Astrocyte (in vitro differentiated cells and primary cell): Measurements from ENCODE around the gene CDK5RAP2. TPM values are rescaled to one million over a fixed set of nuclear protein-coding genes. Genes with fewer than 3 reads are reported as not detected.
A peak's percentile ranks its signal among the peaks of the same experiment; 100 is the strongest.

Experiments
- DNase-seq: peaks from one replicate; pipeline ENCODE4 v3.0.0-alpha.2; 2010; ENCODE audit warnings: low read depth
- FAIRE-seq: peaks from 2 replicates; lab custom pipeline; 2011; peaks lifted over from hg19 to GRCh38; lab: Jason Lieb, UNC
- H2AFZ ChIP-seq: 2 replicates; pipeline ENCODE4 v1.6.0; 2012; ENCODE audit warnings: low read depth, low read length, inconsistent platforms
- H3K27ac ChIP-seq: 2 replicates; pipeline ENCODE4 v1.5.1; 2011; ENCODE audit warnings: low read depth, low read length, inconsistent platforms
- H3K27me3 ChIP-seq: 2 replicates; pipeline ENCODE4 v1.6.0; 2011; ENCODE audit warnings: low read length, inconsistent platforms; ENCODE audit not compliant: insufficient read depth
- H3K36me3 ChIP-seq: 2 replicates; pipeline ENCODE4 v1.5.1; 2011; ENCODE audit warnings: low read length, inconsistent platforms; ENCODE audit not compliant: insufficient read depth
- H3K4me1 ChIP-seq: 2 replicates; pipeline ENCODE4 v1.5.1; 2011; ENCODE audit warnings: low read length, inconsistent platforms; ENCODE audit not compliant: insufficient read depth
- H3K4me2 ChIP-seq: 2 replicates; pipeline ENCODE4 v1.6.0; 2012; ENCODE audit warnings: low read length, inconsistent platforms
- H3K4me3 ChIP-seq: 2 replicates; pipeline ENCODE4 v1.5.1; 2011; ENCODE audit warnings: low read depth, mild to moderate bottlenecking, low read length, inconsistent platforms; ENCODE audit not compliant: insufficient read depth
- H3K79me2 ChIP-seq: 2 replicates; pipeline ENCODE4 v1.6.0; 2012; ENCODE audit warnings: mild to moderate bottlenecking, low read length, inconsistent platforms; ENCODE audit not compliant: insufficient read depth
- H3K9ac ChIP-seq: 2 replicates; pipeline ENCODE4 v1.6.0; 2012; ENCODE audit warnings: mild to moderate bottlenecking, low read length, inconsistent platforms
- H3K9me3 ChIP-seq: 2 replicates; pipeline ENCODE4 v1.5.1; 2012; ENCODE audit warnings: low read depth, mild to moderate bottlenecking, low read length, inconsistent platforms; ENCODE audit not compliant: insufficient read depth
- H4K20me1 ChIP-seq: 2 replicates; pipeline ENCODE4 v1.6.0; 2012; ENCODE audit warnings: low read length, inconsistent platforms; ENCODE audit not compliant: insufficient read depth
- H3K27ac Mint-ChIP-seq: one replicate; pipeline ENCODE4 v1.8.0; 2021; ENCODE audit warnings: mild to moderate bottlenecking, mixed read lengths; ENCODE audit not compliant: unreplicated experiment
- H3K27me3 Mint-ChIP-seq: one replicate; pipeline ENCODE4 v1.8.0; 2021; ENCODE audit warnings: low read depth, mixed read lengths; ENCODE audit not compliant: unreplicated experiment
- H3K36me3 Mint-ChIP-seq: one replicate; pipeline ENCODE4 v1.8.0; 2021; ENCODE audit warnings: low read depth, mixed read lengths; ENCODE audit not compliant: unreplicated experiment
- H3K4me1 Mint-ChIP-seq: one replicate; pipeline ENCODE4 v1.8.0; 2021; ENCODE audit warnings: low read depth, mixed read lengths; ENCODE audit not compliant: unreplicated experiment
- H3K4me3 Mint-ChIP-seq: one replicate; pipeline ENCODE4 v1.8.0; 2021; ENCODE audit warnings: mild to moderate bottlenecking, moderate library complexity, mixed read lengths; ENCODE audit not compliant: unreplicated experiment
- H3K9me3 Mint-ChIP-seq: one replicate; pipeline ENCODE4 v1.8.0; 2021; ENCODE audit warnings: mild to moderate bottlenecking, mixed read lengths; ENCODE audit not compliant: unreplicated experiment
- CTCF ChIP-seq: IDR thresholded peaks from 2 replicates; pipeline ENCODE4 v1.5.1; 2011; ENCODE audit warnings: low read depth, mild to moderate bottlenecking, inconsistent platforms, low read length, moderate library complexity; ENCODE audit not compliant: insufficient read depth
- EZH2 ChIP-seq: IDR thresholded peaks from 2 replicates; pipeline ENCODE4 v1.6.1; 2012; ENCODE audit warnings: mild to moderate bottlenecking, low read length, inconsistent platforms; ENCODE audit not compliant: insufficient read depth
- total RNA-seq: library from RNA; stranded (reverse); gene quantifications from 2 replicates; pipeline ENCODE4 v1.2.1, GENCODE V29; 2021

CDK5RAP2 gene
- total RNA-seq, 1 donor from 2014 or later = 36.3 TPM

GRCh38 chr9:120377268-120378159 lies 202.5 kb downstream of the CDK5RAP2 start:
- Histone ChIP-seq H3K9me3 (no peaks in the 10 kb centered on the region), H4K20me1 (no peaks in the 10 kb centered on the region), H2AFZ (no peak overlapping the region), H3K27me3 (no peaks in the 10 kb centered on the region), H3K4me1 (no peaks in the 10 kb centered on the region), H3K9ac (no peak overlapping the region), H3K4me2 (no peak overlapping the region), H3K79me2 (no peaks in the 10 kb centered on the region), H3K36me3 (no peaks in the 10 kb centered on the region), H3K4me3 (no peak overlapping the region), H3K27ac (no peak overlapping the region)
- Mint-ChIP-seq H3K36me3 (peaks cover 6% of the 10 kb centered on the region), H3K4me3 (no peak overlapping the region), H3K9me3 (peaks cover 27% of the 10 kb centered on the region), H3K27ac (no peak overlapping the region), H3K27me3 (peaks cover 6% of the 10 kb centered on the region), H3K4me1 (no peaks in the 10 kb centered on the region)
- FAIRE-seq = no peak
- no peak for TF ChIP-seq CTCF
- TF ChIP-seq EZH2 = no peak
- DNase-seq = peak; percentile 24

- H3K4me2 ChIP-seq = no peak overlapping the region
- H3K9ac ChIP-seq = no peak overlapping the region
- no peak overlapping the region for H3K27ac ChIP-seq
- H3K36me3 ChIP-seq = no peaks in the 10 kb centered on the region
- FAIRE-seq (no peak), DNase-seq (no peak)
- TF ChIP-seq CTCF = no peak
- TF ChIP-seq EZH2 = no peak
- H3K9me3 ChIP-seq = no peaks in the 10 kb centered on the region
- no peaks in the 10 kb centered on the region for H3K79me2 ChIP-seq
- no peak overlapping the region for H3K4me3 ChIP-seq
- Mint-ChIP-seq H3K4me1 (no peaks in the 10 kb centered on the region), H3K9me3 (peaks cover 30% of the 10 kb centered on the region), H3K36me3 (peaks cover 9% of the 10 kb centered on the region), H3K27ac (no peak overlapping the region), H3K4me3 (no peak overlapping the region), H3K27me3 (peaks cover 11% of the 10 kb centered on the region)
- no peaks in the 10 kb centered on the region for H4K20me1 ChIP-seq
- H3K27me3 ChIP-seq = no peaks in the 10 kb centered on the region
- H3K4me1 ChIP-seq = no peaks in the 10 kb centered on the region
- H2AFZ ChIP-seq = no peak overlapping the region
Observed at GRCh38 chr9:120376101-120376500, 203.9 kb downstream of the CDK5RAP2 start.

GRCh38 chr9:120375316-120375715 lies 204.7 kb downstream of the CDK5RAP2 start:
- H3K79me2 ChIP-seq = no peaks in the 10 kb centered on the region
- H2AFZ ChIP-seq = no peak overlapping the region
- H3K4me1 Mint-ChIP-seq = no peaks in the 10 kb centered on the region
- no peaks in the 10 kb centered on the region for H4K20me1 ChIP-seq
- no peaks in the 10 kb centered on the region for H3K36me3 ChIP-seq
- H3K9me3 ChIP-seq = no peaks in the 10 kb centered on the region
- DNase-seq = no peak
- no peak overlapping the region for H3K4me3 ChIP-seq
- H3K27ac Mint-ChIP-seq = no peak overlapping the region
- FAIRE-seq = no peak
- no peak overlapping the region for H3K9ac ChIP-seq
- no peak overlapping the region for H3K4me2 ChIP-seq
- no peak overlapping the region for H3K27ac ChIP-seq
- no peaks in the 10 kb centered on the region for H3K27me3 ChIP-seq
- peaks cover 28% of the 10 kb centered on the region for H3K9me3 Mint-ChIP-seq
- H3K36me3 Mint-ChIP-seq = peaks cover 7% of the 10 kb centered on the region
- TF ChIP-seq EZH2 = no peak
- TF ChIP-seq CTCF = no peak
- no peaks in the 10 kb centered on the region for H3K4me1 ChIP-seq
- peaks cover 11% of the 10 kb centered on the region for H3K27me3 Mint-ChIP-seq
- H3K4me3 Mint-ChIP-seq = no peak overlapping the region
